H9 (cell line): ENCODE measurements around the gene MRTFB. TPM values are rescaled to one million over a fixed set of nuclear protein-coding genes. Genes with fewer than 3 reads are reported as not detected.

Source experiments
- DNase-seq: peaks from one replicate; pipeline ENCODE4 v3.0.0-alpha.2; 2017
- H2AFZ ChIP-seq: one replicate; pipeline ENCODE4 v1.6.1; 2013; ENCODE audit warnings: mild to moderate bottlenecking, low read length, control low read depth, moderate library complexity
- H2AK5ac ChIP-seq: 2 replicates; pipeline ENCODE4 v1.6.1; 2013; ENCODE audit warnings: low read length, control low read depth, mixed read lengths; ENCODE audit not compliant: insufficient read length
- H2BK120ac ChIP-seq: one replicate; pipeline ENCODE4 v1.6.1; 2013; ENCODE audit warnings: low read depth, mild to moderate bottlenecking, low read length, control low read depth, inconsistent platforms; ENCODE audit not compliant: poor library complexity, severe bottlenecking
- H2BK12ac ChIP-seq: 2 replicates; pipeline ENCODE4 v1.6.1; 2013; ENCODE audit warnings: low read length, control low read depth, mixed read lengths, low read depth; ENCODE audit not compliant: insufficient read length
- H2BK15ac ChIP-seq: 2 replicates; pipeline ENCODE4 v1.6.1; 2013; ENCODE audit warnings: low read depth, low read length, control low read depth
- H2BK20ac ChIP-seq: one replicate; pipeline ENCODE4 v1.6.1; 2013; ENCODE audit warnings: low read depth, mild to moderate bottlenecking, low read length, control low read depth, inconsistent platforms; ENCODE audit not compliant: poor library complexity, severe bottlenecking
- H2BK5ac ChIP-seq: 2 replicates; pipeline ENCODE4 v1.6.1; 2013; ENCODE audit warnings: low read length, control low read depth, mixed read lengths; ENCODE audit not compliant: insufficient read length
- H3K14ac ChIP-seq: 2 replicates; pipeline ENCODE4 v1.6.1; 2013; ENCODE audit warnings: low read length, control low read depth; ENCODE audit not compliant: insufficient read depth
- H3K18ac ChIP-seq: 2 replicates; pipeline ENCODE4 v1.6.1; 2013; ENCODE audit warnings: low read depth, mild to moderate bottlenecking, mixed read lengths, low read length, control low read depth; ENCODE audit not compliant: insufficient read length
- H3K23ac ChIP-seq: 2 replicates; pipeline ENCODE4 v1.6.1; 2013; ENCODE audit warnings: low read length, control low read depth, mixed read lengths, low read depth; ENCODE audit not compliant: insufficient read length
- H3K23me2 ChIP-seq: 2 replicates; pipeline ENCODE4 v1.6.1; 2013; ENCODE audit warnings: low read depth, mild to moderate bottlenecking, mixed read lengths, low read length, control low read depth; ENCODE audit not compliant: insufficient read length, poor library complexity, severe bottlenecking
- H3K27ac ChIP-seq: 2 replicates; pipeline ENCODE4 v1.5.1; 2013; ENCODE audit warnings: low read length, control low read depth, mixed read lengths, low read depth; ENCODE audit not compliant: insufficient read length
- H3K27me3 ChIP-seq: 2 replicates; pipeline ENCODE4 v1.6.1; 2013; ENCODE audit warnings: low read length, control low read depth, inconsistent platforms; ENCODE audit not compliant: insufficient read depth
- H3K4ac ChIP-seq: 2 replicates; pipeline ENCODE4 v1.6.1; 2013; ENCODE audit warnings: low read depth, mild to moderate bottlenecking, control low read depth, inconsistent platforms, low read length, moderate library complexity
- H3K4me1 ChIP-seq: 2 replicates; pipeline ENCODE4 v1.6.1; 2013; ENCODE audit warnings: low read length, control low read depth, inconsistent platforms; ENCODE audit not compliant: insufficient read depth
- H3K4me2 ChIP-seq: 2 replicates; pipeline ENCODE4 v1.6.1; 2013; ENCODE audit warnings: low read length, control low read depth, mixed read lengths; ENCODE audit not compliant: insufficient read length, insufficient read depth
- H3K56ac ChIP-seq: 2 replicates; pipeline ENCODE4 v1.6.1; 2013; ENCODE audit warnings: low read depth, mild to moderate bottlenecking, mixed read lengths, low read length, control low read depth; ENCODE audit not compliant: insufficient read length
- H3K79me1 ChIP-seq: 2 replicates; pipeline ENCODE4 v1.6.1; 2013; ENCODE audit warnings: low read depth, mild to moderate bottlenecking, moderate library complexity, low read length, control low read depth, inconsistent platforms; ENCODE audit not compliant: insufficient read depth, poor library complexity, severe bottlenecking
- H3K79me2 ChIP-seq: 2 replicates; pipeline ENCODE4 v1.6.1; 2013; ENCODE audit warnings: low read length, control low read depth, inconsistent platforms; ENCODE audit not compliant: insufficient read depth
- H3K9ac ChIP-seq: 2 replicates; pipeline ENCODE4 v1.6.1; 2013; ENCODE audit warnings: low read length, control low read depth, mixed read lengths; ENCODE audit not compliant: insufficient read length; ENCODE audit errors: extremely low read depth
- H3K9me3 ChIP-seq: one replicate; pipeline ENCODE4 v1.6.1; 2013; ENCODE audit warnings: low read depth, low read length, inconsistent platforms; ENCODE audit not compliant: control insufficient read depth
- H3T11ph ChIP-seq: one replicate; pipeline ENCODE4 v1.6.1; 2013; ENCODE audit warnings: mild to moderate bottlenecking, low read length, control low read depth, inconsistent platforms
- H4K20me1 ChIP-seq: one replicate; pipeline ENCODE4 v1.6.1; 2013; ENCODE audit not compliant: control insufficient read depth, insufficient read length, insufficient read depth
- H4K5ac ChIP-seq: 2 replicates; pipeline ENCODE4 v1.6.1; 2013; ENCODE audit warnings: low read depth, mild to moderate bottlenecking, mixed read lengths, low read length, control low read depth; ENCODE audit not compliant: insufficient read length
- H4K8ac ChIP-seq: replicated peaks from 2 replicates; pipeline ENCODE4 v1.6.1; 2013; ENCODE audit warnings: low read length, control low read depth, mixed read lengths, low read depth; ENCODE audit not compliant: insufficient read length
- H4K91ac ChIP-seq: 2 replicates; pipeline ENCODE4 v1.6.1; 2013; ENCODE audit warnings: low read depth, mild to moderate bottlenecking, moderate library complexity, mixed read lengths, low read length, control low read depth; ENCODE audit not compliant: insufficient read length
- H3K27ac Mint-ChIP-seq, 3 experiments: 2 replicates in 2 of 3; 3 replicates in 1 of 3; pipeline ENCODE4 v1.8.0; 2020 to 2021; ENCODE audit warnings: mixed read lengths in 3 of 3, mild to moderate bottlenecking in 1 of 3, moderate library complexity in 1 of 3
- H3K27me3 Mint-ChIP-seq: 2 replicates; pipeline ENCODE4 v1.8.0; 2021; ENCODE audit warnings: low read depth, mild to moderate bottlenecking, moderate library complexity, mixed read lengths
- H3K36me3 Mint-ChIP-seq, 3 experiments: 2 replicates in 2 of 3; 3 replicates in 1 of 3; pipeline ENCODE4 v1.8.0; 2020 to 2021; ENCODE audit warnings: low read depth in 3 of 3, mixed read lengths in 3 of 3; ENCODE audit not compliant: insufficient read depth in 1 of 3
- H3K4me1 Mint-ChIP-seq, 2 experiments: 2 replicates each; pipeline ENCODE4 v1.8.0; 2020; ENCODE audit warnings: mixed read lengths in 2 of 2
- H3K4me3 Mint-ChIP-seq, 2 experiments: 2 replicates in 1 of 2; 3 replicates in 1 of 2; pipeline ENCODE4 v1.8.0; 2020 to 2021; ENCODE audit warnings: mild to moderate bottlenecking in 2 of 2, mixed read lengths in 2 of 2, moderate library complexity in 1 of 2
- H3K9me3 Mint-ChIP-seq, 2 experiments: 2 replicates in 1 of 2; 3 replicates in 1 of 2; pipeline ENCODE4 v1.8.0; 2020; ENCODE audit warnings: mild to moderate bottlenecking in 2 of 2, mixed read lengths in 2 of 2, moderate library complexity in 1 of 2
- WGBS: extraction: QIAGEN DNeasy Blood & Tissue Kit; methylation state at CpG from one replicate; pipeline ENCODE4 v1.1.7; 2013; ENCODE audit warnings: missing lambda C conversion rate, low lambda C conversion rate, mixed read lengths; ENCODE audit not compliant: insufficient read length; ENCODE audit errors: extremely low coverage; 5-methylcytosine and 5-hydroxymethylcytosine counted together
- total RNA-seq: library from RNA; stranded (reverse); gene quantifications from 2 replicates; pipeline ENCODE4 v1.2.1, GENCODE V29; 2021
- TF ChIP-seq, protein P1 (sequence below): fragments of 200-600 bp; sonication (generic); conservative IDR thresholded peaks from 3 replicates; pipeline ENCODE4 v1.8.0; 2021; ENCODE audit warnings: antibody characterized with exemption, mild to moderate bottlenecking

MRTFB gene
- total RNA-seq, 1 experiment from 2014 or later: 29.9 TPM

DNA sequence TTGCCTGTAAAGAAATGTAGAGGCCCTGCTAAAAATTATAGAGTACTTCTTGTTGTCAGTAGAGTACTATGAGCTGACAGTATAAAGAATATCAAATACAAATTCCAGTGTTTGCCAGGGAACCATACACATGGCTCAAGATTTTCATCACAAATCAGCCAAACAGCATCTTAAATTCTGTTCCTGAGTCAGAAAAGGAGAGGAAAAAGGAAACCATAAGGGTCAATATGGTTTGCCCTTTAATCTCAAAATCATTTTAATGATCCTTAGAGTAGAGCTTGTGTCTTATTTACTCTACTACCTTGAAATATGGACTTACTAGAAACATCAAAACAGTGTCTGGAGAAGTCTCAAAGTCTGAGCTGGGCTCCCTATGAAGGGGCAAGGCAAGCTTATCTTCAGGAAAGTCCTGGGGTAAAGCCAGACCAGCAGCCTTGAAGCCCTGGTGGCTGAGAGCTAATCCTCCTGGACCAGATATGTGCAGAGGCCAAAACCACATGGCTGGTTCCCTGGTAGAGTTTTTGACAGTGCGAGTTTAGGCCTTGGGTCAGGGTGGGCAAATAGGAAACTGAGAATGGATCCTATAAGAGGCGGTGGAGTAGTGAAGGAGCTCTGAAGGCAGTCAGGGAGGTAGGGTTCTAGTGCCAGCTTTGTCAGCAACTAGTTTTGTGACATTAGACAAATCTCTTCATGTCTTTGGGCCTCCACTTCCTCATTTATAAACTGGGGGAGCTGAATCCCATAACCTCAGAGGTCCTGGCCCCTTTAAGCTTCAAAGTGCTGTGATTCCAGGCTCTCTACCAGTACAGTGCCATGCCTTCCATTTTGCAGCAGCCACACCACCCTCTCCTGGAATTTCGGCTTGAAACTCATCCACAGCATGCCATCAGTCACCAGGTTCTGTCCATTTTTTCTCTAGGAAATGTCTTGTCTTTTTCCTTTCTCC is 38.9 kb downstream of the MRTFB start:
- Histone ChIP-seq H4K91ac (no peak overlapping the region), H3K4ac (no peak overlapping the region), H3T11ph (no peak overlapping the region), H3K23me2 (no peaks in the 10 kb centered on the region), H3K56ac (no peak overlapping the region), H2AK5ac (no peak overlapping the region), H3K9me3 (no peaks in the 10 kb centered on the region), H4K8ac (no peak overlapping the region), H2BK15ac (no peak overlapping the region), H3K9ac (no peak overlapping the region), H3K27ac (no peak overlapping the region), H3K79me2 (peaks cover 4% of the 10 kb centered on the region; the same call in 1 of the 2 replicates), H2AFZ (no peak overlapping the region), H3K79me1 (peaks cover 4% of the 10 kb centered on the region), H2BK12ac (no peak overlapping the region), H3K18ac (no peak overlapping the region), H3K14ac (no peak overlapping the region), H2BK5ac (no peak overlapping the region), H3K4me2 (no peak overlapping the region), H3K4me1 (no peaks in the 10 kb centered on the region; the same call in 1 of the 2 replicates), H4K5ac (no peak overlapping the region), H2BK120ac (no peak overlapping the region), H4K20me1 (no peaks in the 10 kb centered on the region), H2BK20ac (no peak overlapping the region), H3K27me3 (no peaks in the 10 kb centered on the region), H3K23ac (no peak overlapping the region)
- no CpG with 5 or more reads among the region's 3 CpGs for WGBS
- no peaks in the 10 kb centered on the region for H3K9me3 Mint-ChIP-seq
- H3K4me3 Mint-ChIP-seq: no peak overlapping the region
- DNase-seq: no peak
- H3K36me3 Mint-ChIP-seq: no peaks in the 10 kb centered on the region; a peak in 1 of 7 replicates
- no peaks in the 10 kb centered on the region for H3K27me3 Mint-ChIP-seq
- peaks cover 27 to 28% of the 10 kb centered on the region in 2 experiments for H3K4me1 Mint-ChIP-seq
- TF ChIP-seq, protein P1, sequence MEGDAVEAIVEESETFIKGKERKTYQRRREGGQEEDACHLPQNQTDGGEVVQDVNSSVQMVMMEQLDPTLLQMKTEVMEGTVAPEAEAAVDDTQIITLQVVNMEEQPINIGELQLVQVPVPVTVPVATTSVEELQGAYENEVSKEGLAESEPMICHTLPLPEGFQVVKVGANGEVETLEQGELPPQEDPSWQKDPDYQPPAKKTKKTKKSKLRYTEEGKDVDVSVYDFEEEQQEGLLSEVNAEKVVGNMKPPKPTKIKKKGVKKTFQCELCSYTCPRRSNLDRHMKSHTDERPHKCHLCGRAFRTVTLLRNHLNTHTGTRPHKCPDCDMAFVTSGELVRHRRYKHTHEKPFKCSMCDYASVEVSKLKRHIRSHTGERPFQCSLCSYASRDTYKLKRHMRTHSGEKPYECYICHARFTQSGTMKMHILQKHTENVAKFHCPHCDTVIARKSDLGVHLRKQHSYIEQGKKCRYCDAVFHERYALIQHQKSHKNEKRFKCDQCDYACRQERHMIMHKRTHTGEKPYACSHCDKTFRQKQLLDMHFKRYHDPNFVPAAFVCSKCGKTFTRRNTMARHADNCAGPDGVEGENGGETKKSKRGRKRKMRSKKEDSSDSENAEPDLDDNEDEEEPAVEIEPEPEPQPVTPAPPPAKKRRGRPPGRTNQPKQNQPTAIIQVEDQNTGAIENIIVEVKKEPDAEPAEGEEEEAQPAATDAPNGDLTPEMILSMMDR: no peak
- H3K27ac Mint-ChIP-seq: peak overlapping the region in 2 of 3 experiments; percentile 8 to 71; a peak in 4 of 7 replicates
